GM12873 (cell line): ENCODE measurements around the gene CTNNA2.
A peak's percentile ranks its signal among the peaks of the same experiment; 100 is the strongest.

ENCODE experiments used
- CTCF ChIP-seq: IDR thresholded peaks from 2 replicates; pipeline ENCODE4 v1.5.1; 2012; ENCODE audit warnings: low read depth, mild to moderate bottlenecking, moderate library complexity, low read length, control low read depth; ENCODE audit not compliant: insufficient read depth; ENCODE audit errors: missing control alignments

CTNNA2 gene

GRCh38 chr2:80496346-80496745 is 983.5 kb downstream of the CTNNA2 start:
- TF ChIP-seq CTCF, result no peak

- TF ChIP-seq CTCF, result no peak
Measured at GRCh38 chr2:80496775-80497174, 983.9 kb downstream of the CTNNA2 start.

GRCh38 chr2:80499095-80499494 is 986.2 kb downstream of the CTNNA2 start:
- peak; percentile 47 for TF ChIP-seq CTCF

- TF ChIP-seq CTCF, result no peak
Measured at GRCh38 chr2:80501874-80502624, 989.2 kb downstream of the CTNNA2 start.

GRCh38 chr2:80506563-80506962 is 993.7 kb downstream of the CTNNA2 start:
- TF ChIP-seq CTCF, result no peak

GRCh38 chr2:80510716-80511115 is 997.9 kb downstream of the CTNNA2 start:
- TF ChIP-seq CTCF, result no peak

GRCh38 chr2:80515964-80516363 is 1003.1 kb downstream of the CTNNA2 start:
- no peak for TF ChIP-seq CTCF

- TF ChIP-seq CTCF, result no peak
Measured at GRCh38 chr2:80517316-80517715, 1004.5 kb downstream of the CTNNA2 start.
